H7 (cell line): ENCODE data around the gene PRKCZ. TPM values are rescaled to one million over a fixed set of nuclear protein-coding genes. Genes with fewer than 3 reads are reported as not detected.
A peak's percentile ranks its signal among the peaks of the same experiment; 100 is the strongest.

Experiments
- DNase-seq: peaks from one replicate; pipeline ENCODE4 v3.0.0; 2012
- H3K27me3 ChIP-seq: 2 replicates; pipeline ENCODE4 v1.6.0; 2011; ENCODE audit warnings: mild to moderate bottlenecking, low read length; ENCODE audit not compliant: control insufficient read depth, insufficient read depth
- H3K36me3 ChIP-seq: replicated peaks from 2 replicates; pipeline ENCODE4 v1.5.1; 2011; ENCODE audit warnings: low read length; ENCODE audit not compliant: control insufficient read depth, insufficient read depth
- H3K4me3 ChIP-seq: 2 replicates; pipeline ENCODE4 v1.5.1; 2011; ENCODE audit warnings: low read depth, mild to moderate bottlenecking, control low read depth, low read length, moderate library complexity; ENCODE audit not compliant: insufficient read depth
- total RNA-seq: library from RNA; depleted of rRNA; stranded (reverse); fragments of >200 nt; shearing (Covaris generic); gene quantifications from 2 replicates; pipeline ENCODE4 v1.2.3, GENCODE V29; 2014

PRKCZ gene
- total RNA-seq, 1 experiment from 2014 or later, result 38.5 TPM

DNA sequence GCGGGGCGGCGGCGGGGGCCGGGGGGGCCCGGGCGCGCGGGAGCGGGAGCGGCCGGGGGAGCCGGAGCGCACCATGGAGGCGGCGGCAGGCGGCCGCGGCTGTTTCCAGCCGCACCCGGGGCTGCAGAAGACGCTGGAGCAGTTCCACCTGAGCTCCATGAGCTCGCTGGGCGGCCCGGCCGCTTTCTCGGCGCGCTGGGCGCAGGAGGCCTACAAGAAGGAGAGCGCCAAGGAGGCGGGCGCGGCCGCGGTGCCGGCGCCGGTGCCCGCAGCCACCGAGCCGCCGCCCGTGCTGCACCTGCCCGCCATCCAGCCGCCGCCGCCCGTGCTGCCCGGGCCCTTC, 178.5 kb downstream of the PRKCZ start:
- Histone ChIP-seq H3K4me3 (peak overlapping the region; percentile 85), H3K27me3 (peaks cover 1% of the 10 kb centered on the region; the same call in 1 of the 2 replicates), H3K36me3 (no peaks in the 10 kb centered on the region; the same call in 1 of the 2 replicates)
- no peak for DNase-seq

DNA sequence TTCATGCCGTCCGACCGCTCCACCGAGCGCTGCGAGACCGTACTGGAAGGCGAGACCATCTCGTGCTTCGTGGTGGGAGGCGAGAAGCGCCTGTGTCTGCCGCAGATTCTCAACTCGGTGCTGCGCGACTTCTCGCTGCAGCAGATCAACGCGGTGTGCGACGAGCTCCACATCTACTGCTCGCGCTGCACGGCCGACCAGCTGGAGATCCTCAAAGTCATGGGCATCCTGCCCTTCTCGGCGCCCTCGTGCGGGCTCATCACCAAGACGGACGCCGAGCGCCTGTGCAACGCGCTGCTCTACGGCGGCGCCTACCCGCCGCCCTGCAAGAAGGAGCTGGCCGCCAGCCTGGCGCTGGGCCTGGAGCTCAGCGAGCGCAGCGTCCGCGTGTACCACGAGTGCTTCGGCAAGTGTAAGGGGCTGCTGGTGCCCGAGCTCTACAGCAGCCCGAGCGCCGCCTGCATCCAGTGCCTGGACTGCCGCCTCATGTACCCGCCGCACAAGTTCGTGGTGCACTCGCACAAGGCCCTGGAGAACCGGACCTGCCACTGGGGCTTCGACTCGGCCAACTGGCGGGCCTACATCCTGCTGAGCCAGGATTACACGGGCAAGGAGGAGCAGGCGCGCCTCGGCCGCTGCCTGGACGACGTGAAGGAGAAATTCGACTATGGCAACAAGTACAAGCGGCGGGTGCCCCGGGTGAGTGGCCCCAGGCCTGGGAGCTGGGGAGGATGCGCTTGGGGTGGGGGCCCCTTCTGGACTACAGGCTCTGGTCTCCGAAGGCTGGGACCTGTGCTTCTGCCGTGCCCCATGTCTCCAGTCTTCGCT, 179.0 kb downstream of the PRKCZ start:
- Histone ChIP-seq H3K4me3 (peak overlapping the region; percentile 85), H3K27me3 (peaks cover 1% of the 10 kb centered on the region; the same call in 1 of the 2 replicates), H3K36me3 (no peaks in the 10 kb centered on the region; the same call in 1 of the 2 replicates)
- peak; percentile 82 for DNase-seq

DNA sequence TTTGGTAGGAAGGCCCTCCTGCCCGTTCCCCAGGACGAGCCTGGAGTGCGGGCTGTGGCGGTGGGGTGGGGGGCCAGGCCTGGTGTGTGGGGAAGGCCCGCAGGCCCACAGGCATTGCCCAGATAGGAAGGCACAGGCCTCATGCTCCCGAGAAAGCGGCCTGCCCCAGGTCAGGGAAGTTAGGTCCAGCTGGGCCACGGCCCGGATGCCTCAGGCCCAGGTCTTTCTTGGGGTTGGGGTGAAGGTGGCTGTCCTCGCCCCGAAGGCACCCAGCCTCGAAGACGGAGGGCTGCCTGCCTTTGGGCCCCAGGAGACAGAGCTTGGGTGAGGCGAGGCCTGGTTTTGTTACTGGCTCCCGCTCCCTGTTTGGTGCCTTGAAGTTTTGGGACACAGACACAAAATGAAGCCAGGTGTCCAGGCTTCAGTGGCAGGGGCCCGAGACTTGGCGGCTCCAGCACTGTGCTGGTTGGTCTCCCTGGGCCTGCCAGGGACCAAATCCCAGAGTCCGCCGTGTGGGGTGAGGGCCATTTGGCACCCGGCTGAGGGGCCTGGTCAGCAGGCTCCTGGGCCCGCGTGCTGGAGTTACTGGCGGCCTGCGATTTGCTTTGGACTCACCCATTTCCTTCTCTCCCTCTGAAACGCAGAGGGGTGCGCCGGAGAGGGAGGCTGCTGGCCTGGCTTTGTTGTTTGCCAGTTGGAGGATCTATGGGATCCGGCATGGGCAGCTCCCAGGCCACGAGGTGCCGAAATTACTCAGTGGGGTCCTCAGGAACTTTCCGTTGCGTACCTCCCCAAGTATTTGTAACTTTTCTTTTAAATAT, 179.9 kb downstream of the PRKCZ start:
- Histone ChIP-seq H3K27me3 (peaks cover 1% of the 10 kb centered on the region; the same call in 1 of the 2 replicates), H3K36me3 (no peaks in the 10 kb centered on the region; the same call in 1 of the 2 replicates), H3K4me3 (peak overlapping the region; percentile 85)
- DNase-seq, result no peak

DNA sequence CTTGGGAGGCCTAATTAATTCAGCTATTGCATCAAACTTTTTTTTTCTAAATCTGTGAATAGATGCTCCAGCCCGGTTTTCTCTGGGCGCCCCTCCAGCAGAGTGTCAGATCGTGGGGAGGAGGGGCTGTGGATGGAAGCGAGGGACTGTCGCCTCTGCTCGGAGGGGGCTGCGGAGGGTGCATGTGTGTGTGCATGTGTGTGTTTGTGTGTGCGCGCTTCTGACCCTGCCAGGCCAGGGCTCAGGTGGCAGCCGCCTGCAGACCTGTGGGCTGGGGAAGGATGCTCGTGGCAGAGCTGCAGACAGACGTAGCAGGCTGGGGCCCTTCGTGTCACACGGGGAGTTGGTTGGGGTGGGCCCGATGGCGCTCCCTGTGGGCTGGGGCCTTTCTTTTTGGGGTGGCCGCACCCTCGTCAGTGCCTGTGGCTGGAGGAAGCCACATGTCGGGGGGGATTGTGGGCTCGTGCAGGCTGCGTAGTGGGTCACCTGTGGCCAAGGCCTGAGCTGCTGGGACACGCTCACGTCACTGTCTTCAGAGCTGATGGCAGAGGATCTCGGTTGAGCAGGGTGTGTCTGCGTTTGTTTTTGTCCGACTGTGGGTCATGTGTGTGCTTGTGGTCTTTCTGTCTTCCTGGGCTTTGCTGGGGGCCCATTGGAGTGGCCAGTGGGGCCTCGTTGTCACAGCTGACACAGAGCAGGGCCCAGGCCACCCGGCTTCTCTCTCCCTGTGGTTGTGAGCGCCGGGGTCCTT, 180.7 kb downstream of the PRKCZ start:
- DNase-seq, result no peak
- Histone ChIP-seq H3K36me3 (no peaks in the 10 kb centered on the region; the same call in 1 of the 2 replicates), H3K27me3 (peaks cover 1% of the 10 kb centered on the region; the same call in 1 of the 2 replicates), H3K4me3 (peak overlapping the region; percentile 85)

DNA sequence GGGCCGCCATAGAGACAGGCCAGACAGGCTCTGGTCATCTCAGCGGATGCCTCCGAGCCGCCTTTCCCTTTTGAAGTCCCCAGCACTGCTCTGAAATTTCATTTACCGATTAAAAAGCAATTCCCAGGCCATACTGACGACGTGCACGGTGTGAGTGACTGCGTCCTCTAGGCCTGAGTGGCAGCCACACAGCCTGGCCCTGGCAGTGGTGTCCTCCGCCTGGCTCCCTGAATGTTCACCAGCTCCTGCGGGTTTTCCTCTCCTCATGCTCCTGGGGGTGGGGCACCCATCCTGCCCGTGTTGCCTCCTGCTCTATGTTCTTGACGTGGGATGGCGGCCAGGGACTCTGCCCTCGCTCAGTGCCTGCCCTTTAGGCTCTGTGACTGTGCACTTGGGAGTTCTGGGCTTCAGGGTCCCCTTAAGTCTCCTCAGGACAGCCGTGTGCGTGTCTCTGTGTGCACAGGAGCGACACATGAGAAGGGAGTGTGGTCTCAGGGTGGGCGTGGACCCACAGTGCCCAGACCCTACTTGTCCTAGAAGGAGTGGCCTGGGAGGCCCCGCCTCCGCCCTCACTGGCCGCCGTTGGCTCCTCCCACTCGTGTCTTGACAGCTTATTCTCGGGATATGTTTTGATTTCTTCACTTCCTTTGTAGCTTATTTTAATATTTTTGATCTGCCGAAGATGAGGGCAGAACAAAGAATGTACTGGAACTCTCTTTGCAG, 181.5 kb downstream of the PRKCZ start:
- peak overlapping the region; percentile 85; the same call in 1 of the 2 replicates for H3K4me3 ChIP-seq
- no peaks in the 10 kb centered on the region; the same call in 1 of the 2 replicates for H3K36me3 ChIP-seq
- H3K27me3 ChIP-seq, result peaks cover 1% of the 10 kb centered on the region; the same call in 1 of the 2 replicates
- peak; percentile 95 for DNase-seq

DNA sequence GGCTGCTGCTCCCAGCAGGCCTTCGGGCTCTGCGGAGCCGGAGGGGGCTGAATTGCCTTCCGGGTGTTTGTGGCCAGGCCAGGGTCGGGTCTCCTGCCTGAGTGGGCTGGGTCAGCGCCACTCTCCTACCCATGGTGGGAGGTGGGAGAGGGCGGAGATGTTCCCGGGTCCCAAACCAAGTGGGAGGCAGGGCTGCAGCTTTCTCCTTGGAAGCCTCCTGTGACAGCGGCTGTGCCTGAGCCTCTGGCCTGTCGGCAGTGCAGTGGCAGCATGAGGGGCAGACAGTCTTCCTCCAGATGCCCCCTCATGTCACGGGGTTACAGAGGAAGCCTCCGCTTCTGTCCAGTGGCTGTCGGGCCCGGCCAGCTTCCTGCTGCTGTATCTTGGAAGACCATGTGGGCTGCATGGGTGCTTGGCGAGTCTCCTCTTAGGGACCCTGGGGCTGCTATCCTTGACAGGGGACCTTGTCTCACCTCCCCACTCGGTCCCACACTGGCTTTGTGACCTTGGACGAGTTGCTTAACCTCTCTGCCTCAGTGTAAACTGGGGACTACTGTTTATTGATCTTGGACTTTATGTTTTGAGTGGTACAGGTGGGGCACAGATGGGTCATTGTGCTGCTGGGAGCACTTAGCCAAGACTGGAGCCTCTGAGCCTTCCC, 182.2 kb downstream of the PRKCZ start:
- DNase-seq, result no peak
- Histone ChIP-seq H3K4me3 (no peak overlapping the region), H3K27me3 (peaks cover 1% of the 10 kb centered on the region; the same call in 1 of the 2 replicates), H3K36me3 (no peaks in the 10 kb centered on the region; the same call in 1 of the 2 replicates)

DNA sequence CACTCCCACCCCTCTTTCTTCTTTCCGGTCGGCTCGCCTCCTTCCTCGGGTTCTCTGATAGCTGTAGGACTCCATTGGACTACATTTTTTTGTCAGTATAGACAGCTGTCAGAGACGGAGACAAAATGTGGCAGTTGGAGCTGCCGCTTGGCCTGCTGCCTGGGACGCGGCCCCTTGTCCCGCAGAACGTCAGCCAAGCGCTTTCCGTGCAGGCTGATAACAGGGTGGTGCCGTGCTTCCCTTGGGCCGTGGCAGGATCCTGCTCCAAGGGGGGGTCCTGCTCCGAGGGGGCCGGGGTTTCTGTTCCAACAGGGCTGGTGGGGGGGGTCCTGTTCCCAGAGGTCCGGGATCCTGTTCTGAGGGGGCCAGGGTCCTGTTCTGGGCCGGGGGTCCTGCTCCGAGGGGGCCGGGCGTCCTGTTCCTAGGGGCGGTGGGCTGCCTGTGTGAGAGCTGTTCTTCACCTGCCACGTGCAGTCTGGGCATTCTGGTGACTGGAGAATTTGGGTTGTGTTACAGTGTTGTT, 182.8 kb downstream of the PRKCZ start:
- Histone ChIP-seq H3K36me3 (no peaks in the 10 kb centered on the region; the same call in 1 of the 2 replicates), H3K4me3 (no peak overlapping the region)
- DNase-seq, result no peak

DNA sequence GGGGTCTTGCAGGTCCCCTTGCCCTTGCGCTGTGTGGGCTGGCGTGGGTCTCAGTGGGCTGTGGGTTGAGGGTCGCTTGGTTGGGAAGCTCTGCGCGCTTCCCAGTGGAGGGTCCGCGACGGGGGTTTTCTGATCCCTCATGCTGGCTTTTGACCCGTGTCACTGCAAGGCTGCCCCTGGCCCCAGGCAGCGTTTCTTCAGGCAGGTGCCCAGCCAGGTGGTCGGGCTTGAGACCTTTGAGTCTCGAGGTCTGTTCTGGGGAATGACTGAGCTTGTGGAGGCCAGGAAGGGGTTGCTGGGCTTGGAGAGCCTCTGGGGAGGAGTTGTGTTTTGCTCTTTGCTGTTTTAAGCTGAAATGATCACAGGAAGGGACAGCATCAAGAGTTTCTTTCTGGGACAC, 183.3 kb downstream of the PRKCZ start:
- Histone ChIP-seq H3K27me3 (peaks cover 1% of the 10 kb centered on the region; the same call in 1 of the 2 replicates), H3K4me3 (no peak overlapping the region), H3K36me3 (no peaks in the 10 kb centered on the region; the same call in 1 of the 2 replicates)
- DNase-seq, result no peak

More for the DNA sequence above, 182.8 kb downstream of the PRKCZ start:
- peaks cover 1% of the 10 kb centered on the region; the same call in 1 of the 2 replicates for H3K27me3 ChIP-seq

DNA sequence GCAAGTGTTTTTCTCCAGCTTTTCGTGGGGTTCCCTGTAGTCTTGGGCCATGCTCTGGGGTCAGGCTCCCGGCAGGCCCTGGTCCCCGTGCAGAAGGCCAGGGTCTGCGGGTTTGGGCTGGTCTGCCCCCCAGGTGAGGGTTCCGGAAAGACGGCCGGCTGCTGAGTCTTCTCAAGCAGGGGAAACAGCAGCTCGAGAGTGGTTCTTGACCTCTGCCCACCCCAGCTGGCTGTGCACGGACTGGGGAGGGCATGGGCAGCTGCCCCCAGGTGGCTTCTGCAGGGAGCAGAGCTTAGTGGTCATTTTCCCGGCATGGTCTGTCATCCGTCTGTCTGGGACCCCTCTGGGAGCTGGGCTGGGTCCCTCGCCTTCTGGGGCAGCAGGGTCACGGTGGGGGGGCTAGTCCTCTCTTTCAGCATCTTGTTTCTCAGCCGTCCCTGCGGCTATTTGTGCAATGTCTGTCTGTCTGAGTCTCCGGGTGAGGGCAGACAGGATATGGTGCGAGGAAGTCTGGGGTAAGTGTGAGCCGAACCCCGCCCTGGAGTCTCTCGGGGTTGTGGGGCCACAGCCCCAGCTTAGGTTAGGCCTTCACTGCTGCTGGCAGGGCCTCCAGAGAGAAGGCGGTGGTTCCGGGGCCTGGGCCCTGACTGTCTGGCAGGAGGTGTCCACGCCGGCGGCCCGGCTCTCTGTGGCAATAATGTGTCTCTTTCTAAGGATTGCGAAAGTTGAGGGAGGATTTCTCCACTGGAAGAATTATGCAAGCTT, 184.0 kb downstream of the PRKCZ start:
- no peak overlapping the region for H3K4me3 ChIP-seq
- H3K36me3 ChIP-seq, result no peaks in the 10 kb centered on the region; the same call in 1 of the 2 replicates
- no peaks in the 10 kb centered on the region for H3K27me3 ChIP-seq
- DNase-seq, result no peak

DNA sequence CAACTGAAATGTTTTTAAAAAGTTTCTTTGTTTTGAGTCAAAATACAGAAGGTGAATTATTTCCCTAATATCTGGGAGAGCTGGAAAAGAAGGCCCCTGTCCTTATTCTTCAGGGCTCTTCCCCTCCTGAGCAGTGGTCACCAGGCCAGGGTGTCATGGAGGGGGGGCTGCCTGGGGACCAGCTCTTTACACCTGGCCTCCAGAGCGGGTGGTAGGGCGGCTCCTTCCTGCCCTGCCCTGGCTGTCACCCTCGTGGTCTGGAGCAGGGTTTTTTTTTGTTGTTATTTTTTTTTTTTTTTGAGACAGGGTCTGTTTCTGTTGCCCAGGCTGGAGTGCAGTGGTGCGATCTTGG, 184.5 kb downstream of the PRKCZ start:
- no peaks in the 10 kb centered on the region; the same call in 1 of the 2 replicates for H3K36me3 ChIP-seq
- H3K4me3 ChIP-seq, result no peak overlapping the region
- H3K27me3 ChIP-seq, result no peaks in the 10 kb centered on the region
- no peak for DNase-seq
